Duodenal mucosa (tissue), 2 donors: ENCODE data around the gene IGFBP4.

Source experiments
- H3K27ac ChIP-seq: one replicate; pipeline ENCODE4 v1.7.0; 2013; ENCODE audit warnings: low read depth, low read length
- H3K27me3 ChIP-seq, 2 donors: one replicate each; pipeline ENCODE4 v1.7.0; 2013; ENCODE audit warnings: low read length in 2 of 2, control low read depth in 1 of 2; ENCODE audit not compliant: insufficient read depth in 2 of 2, control insufficient read depth in 1 of 2
- H3K36me3 ChIP-seq, 2 donors: one replicate each; pipeline ENCODE4 v1.7.0; 2013; ENCODE audit warnings: low read length in 2 of 2, control low read depth in 1 of 2; ENCODE audit not compliant: insufficient read depth in 2 of 2, control insufficient read depth in 1 of 2
- H3K4me1 ChIP-seq, 2 donors: one replicate each; pipeline ENCODE4 v1.7.0; 2013; ENCODE audit warnings: low read length in 2 of 2, control low read depth in 1 of 2; ENCODE audit not compliant: insufficient read depth in 2 of 2, control insufficient read depth in 1 of 2
- H3K4me3 ChIP-seq, 2 donors: one replicate each; pipeline ENCODE4 v1.7.0; 2013; ENCODE audit warnings: low read length in 2 of 2, low read depth in 1 of 2
- H3K9ac ChIP-seq, 2 donors: one replicate each; pipeline ENCODE4 v1.7.0; 2013; ENCODE audit warnings: low read length in 2 of 2, low read depth in 1 of 2
- H3K9me3 ChIP-seq, 2 donors: one replicate each; pipeline ENCODE4 v1.7.0; 2013; ENCODE audit warnings: low read length in 2 of 2, control low read depth in 1 of 2; ENCODE audit not compliant: control insufficient read depth in 1 of 2

IGFBP4 gene

GRCh38 chr17:40443988-40444899 is 994 bp downstream of the IGFBP4 start:
- H3K4me1 ChIP-seq = peaks cover 46 to 55% of the 10 kb centered on the region in 2 donors
- H3K9ac ChIP-seq = peak overlapping the region; percentile 25 to 67
- H3K27me3 ChIP-seq = peaks cover 0 to 2% of the 10 kb centered on the region in 2 donors
- H3K4me3 ChIP-seq = peak overlapping the region; percentile 70 to 83
- H3K9me3 ChIP-seq = no peaks in the 10 kb centered on the region
- peak overlapping the region; percentile 53 for H3K27ac ChIP-seq
- H3K36me3 ChIP-seq = no peaks in the 10 kb centered on the region

- H3K9ac ChIP-seq = peak overlapping the region; percentile 51 to 67
- peak overlapping the region; percentile 53 for H3K27ac ChIP-seq
- H3K9me3 ChIP-seq = no peaks in the 10 kb centered on the region
- no peaks in the 10 kb centered on the region for H3K36me3 ChIP-seq
- peaks cover 56 to 69% of the 10 kb centered on the region in 2 donors for H3K4me1 ChIP-seq
- H3K4me3 ChIP-seq = peak overlapping the region; percentile 70 to 83
- peaks cover 0 to 2% of the 10 kb centered on the region in 2 donors for H3K27me3 ChIP-seq
These were observed 2.7 kb downstream of the IGFBP4 start for GRCh38 chr17:40445751-40446468.

- Histone ChIP-seq H3K4me1 (peaks cover 66 to 76% of the 10 kb centered on the region in 2 donors), H3K4me3 (peak overlapping the region in 1 of 2 donors; percentile 4), H3K9me3 (no peaks in the 10 kb centered on the region), H3K36me3 (no peaks in the 10 kb centered on the region), H3K27ac (peak overlapping the region; percentile 66), H3K9ac (no peak overlapping the region), H3K27me3 (peaks cover 0 to 2% of the 10 kb centered on the region in 2 donors)
These were observed 3.9 kb downstream of the IGFBP4 start for GRCh38 chr17:40447148-40447644.

GRCh38 chr17:40447806-40448205 is 4.6 kb downstream of the IGFBP4 start:
- H3K4me1 ChIP-seq = peaks cover 73 to 76% of the 10 kb centered on the region in 2 donors
- peak overlapping the region in 1 of 2 donors; percentile 25 for H3K9ac ChIP-seq
- peaks cover 0 to 2% of the 10 kb centered on the region in 2 donors for H3K36me3 ChIP-seq
- H3K27ac ChIP-seq = peak overlapping the region; percentile 51
- H3K9me3 ChIP-seq = no peaks in the 10 kb centered on the region
- H3K4me3 ChIP-seq = peak overlapping the region; percentile 28 to 33
- peaks cover 0 to 2% of the 10 kb centered on the region in 2 donors for H3K27me3 ChIP-seq

GRCh38 chr17:40448213-40448638 is 5.0 kb downstream of the IGFBP4 start:
- peak overlapping the region; percentile 51 for H3K27ac ChIP-seq
- peak overlapping the region; percentile 33 to 37 for H3K4me3 ChIP-seq
- peaks cover 76 to 77% of the 10 kb centered on the region in 2 donors for H3K4me1 ChIP-seq

GRCh38 chr17:40448639-40449261 is 5.5 kb downstream of the IGFBP4 start:
- H3K9me3 ChIP-seq = no peaks in the 10 kb centered on the region
- peaks cover 6 to 7% of the 10 kb centered on the region in 2 donors for H3K36me3 ChIP-seq
- peak overlapping the region; percentile 5 to 42 for H3K9ac ChIP-seq
- H3K27ac ChIP-seq = peak overlapping the region; percentile 65
- peaks cover 0 to 2% of the 10 kb centered on the region in 2 donors for H3K27me3 ChIP-seq
- H3K4me1 ChIP-seq = peaks cover 78 to 79% of the 10 kb centered on the region in 2 donors
- H3K4me3 ChIP-seq = peak overlapping the region; percentile 33 to 37

More at GRCh38 chr17:40448213-40448638, 5.0 kb downstream of the IGFBP4 start:
- Histone ChIP-seq H3K9ac (peak overlapping the region in 1 of 2 donors; percentile 25), H3K27me3 (peaks cover 0 to 2% of the 10 kb centered on the region in 2 donors), H3K36me3 (peaks cover 4 to 6% of the 10 kb centered on the region in 2 donors), H3K9me3 (no peaks in the 10 kb centered on the region)

GRCh38 chr17:40450175-40450574 is 6.9 kb downstream of the IGFBP4 start:
- H3K27me3 ChIP-seq = peaks cover 0 to 2% of the 10 kb centered on the region in 2 donors
- no peaks in the 10 kb centered on the region for H3K9me3 ChIP-seq
- no peak overlapping the region for H3K27ac ChIP-seq
- H3K4me3 ChIP-seq = no peak overlapping the region
- H3K4me1 ChIP-seq = peaks cover 68 to 69% of the 10 kb centered on the region in 2 donors
- H3K36me3 ChIP-seq = peaks cover 17% of the 10 kb centered on the region in 2 donors
- no peak overlapping the region for H3K9ac ChIP-seq

- no peak overlapping the region for H3K9ac ChIP-seq
- peaks cover 60 to 61% of the 10 kb centered on the region in 2 donors for H3K4me1 ChIP-seq
- H3K4me3 ChIP-seq = no peak overlapping the region
- no peaks in the 10 kb centered on the region for H3K27me3 ChIP-seq
- no peaks in the 10 kb centered on the region for H3K9me3 ChIP-seq
- H3K36me3 ChIP-seq = peaks cover 17 to 20% of the 10 kb centered on the region in 2 donors
- no peak overlapping the region for H3K27ac ChIP-seq
These were observed 8.2 kb downstream of the IGFBP4 start for GRCh38 chr17:40451420-40451819.

- peaks cover 17 to 29% of the 10 kb centered on the region in 2 donors for H3K36me3 ChIP-seq
- H3K4me1 ChIP-seq = peaks cover 53 to 55% of the 10 kb centered on the region in 2 donors
- no peak overlapping the region for H3K4me3 ChIP-seq
- H3K9ac ChIP-seq = no peak overlapping the region
- peak overlapping the region; percentile 23 for H3K27ac ChIP-seq
- H3K9me3 ChIP-seq = no peaks in the 10 kb centered on the region
- H3K27me3 ChIP-seq = no peaks in the 10 kb centered on the region
These were observed 9.1 kb downstream of the IGFBP4 start for GRCh38 chr17:40452216-40452787.
